H1 (cell line): ENCODE results near the gene VGLL4. TPM values are rescaled to one million over a fixed set of nuclear protein-coding genes. Genes with fewer than 3 reads are reported as not detected.

Experiments
- CTCF ChIA-PET: fragments of 300-600 bp; sonication (Branson Sonifier 250); formaldehyde crosslinking; loops from one replicate; lab custom pipeline; 2021; ENCODE audit not compliant: partially characterized antibody; lab: Charles Lee
- POLR2A ChIA-PET: fragments of 300-600 bp; sonication (Branson Sonifier 250); formaldehyde crosslinking; loops from one replicate; lab custom pipeline; 2021; ENCODE audit warnings: inconsistent platforms; ENCODE audit not compliant: partially characterized antibody; lab: Charles Lee
- DNase-seq, 2 experiments: peaks; one replicate each; pipeline versions ENCODE4 v3.0.0 to v3.0.0-alpha.2; 2010 to 2022; ENCODE audit warnings: low spot score in 2 of 2, low read depth in 1 of 2, mixed read lengths in 1 of 2
- FAIRE-seq: peaks from 2 replicates; lab custom pipeline; 2011; peaks lifted over from hg19 to GRCh38; lab: Jason Lieb, UNC
- H2AFZ ChIP-seq: 2 replicates; pipeline ENCODE4 v1.8.1; 2012; ENCODE audit warnings: low read length, inconsistent platforms
- H2AK5ac ChIP-seq: 2 replicates; pipeline ENCODE4 v1.6.1; 2013; ENCODE audit warnings: low read depth, low read length
- H2BK120ac ChIP-seq: replicated peaks from 2 replicates; pipeline ENCODE3; 2013; ENCODE audit warnings: low read depth, low read length, inconsistent platforms
- H2BK12ac ChIP-seq: 2 replicates; pipeline ENCODE4 v1.6.1; 2013; ENCODE audit warnings: low read depth, low read length
- H2BK15ac ChIP-seq: 2 replicates; pipeline ENCODE4 v1.6.1; 2013; ENCODE audit warnings: low read length
- H2BK20ac ChIP-seq: 2 replicates; pipeline ENCODE4 v1.6.1; 2013; ENCODE audit warnings: low read length
- H2BK5ac ChIP-seq: 2 replicates; pipeline ENCODE4 v1.6.1; 2013; ENCODE audit warnings: low read depth, low read length
- H3K14ac ChIP-seq: 2 replicates; pipeline ENCODE4 v1.6.1; 2013; ENCODE audit warnings: inconsistent platforms; ENCODE audit not compliant: insufficient read length
- H3K18ac ChIP-seq: 2 replicates; pipeline ENCODE4 v1.6.1; 2013; ENCODE audit warnings: low read length; ENCODE audit errors: extremely low read depth
- H3K23ac ChIP-seq: 2 replicates; pipeline ENCODE4 v1.6.1; 2013; ENCODE audit warnings: inconsistent platforms; ENCODE audit not compliant: insufficient read length
- H3K23me2 ChIP-seq: 2 replicates; pipeline ENCODE4 v1.6.1; 2013; ENCODE audit warnings: low read depth, low read length
- H3K27ac ChIP-seq: 2 replicates; pipeline ENCODE4 v1.6.1; 2011; ENCODE audit warnings: low read depth, low read length, inconsistent platforms
- H3K27me3 ChIP-seq, 4 experiments: replicated peaks in 1 of 4; 1 replicate in 1 of 4; 2 replicates in 3 of 4; pipeline versions ENCODE4 v1.6.1 to v1.8.1; 2011 to 2013; ENCODE audit warnings: low read length in 3 of 4, mild to moderate bottlenecking in 3 of 4, inconsistent platforms in 2 of 4, mixed read lengths in 2 of 4, moderate library complexity in 1 of 4; ENCODE audit not compliant: control insufficient read depth in 3 of 4, insufficient read depth in 3 of 4; ENCODE audit errors: extremely low read depth in 1 of 4
- H3K36me3 ChIP-seq, 4 experiments: 2 replicates each; pipeline versions ENCODE4 v1.6.1 to v1.8.1; 2011 to 2013; ENCODE audit warnings: mild to moderate bottlenecking in 4 of 4, low read length in 3 of 4, moderate library complexity in 2 of 4, control low read depth in 1 of 4, inconsistent platforms in 1 of 4; ENCODE audit not compliant: insufficient read depth in 4 of 4, control insufficient read depth in 2 of 4
- H3K4ac ChIP-seq: replicated peaks from 2 replicates; pipeline ENCODE3; 2013; ENCODE audit warnings: low read length, low read depth, mixed read lengths, inconsistent platforms; ENCODE audit not compliant: insufficient read length
- H3K4me1 ChIP-seq, 4 experiments: replicated peaks in 1 of 4; 1 replicate in 1 of 4; 2 replicates in 3 of 4; pipeline versions ENCODE4 v1.6.1 to v1.8.1; 2011 to 2013; ENCODE audit warnings: low read length in 3 of 4, inconsistent platforms in 2 of 4, mixed read lengths in 1 of 4; ENCODE audit not compliant: insufficient read depth in 4 of 4, control insufficient read depth in 3 of 4
- H3K4me2 ChIP-seq, 2 experiments: 2 replicates each; pipeline versions ENCODE4 v1.6.1 to v1.8.1; 2011 to 2013; ENCODE audit warnings: low read depth in 2 of 2, low read length in 2 of 2, control low read depth in 1 of 2, inconsistent platforms in 1 of 2, mild to moderate bottlenecking in 1 of 2; ENCODE audit not compliant: insufficient read depth in 1 of 2
- H3K4me3 ChIP-seq, 4 experiments: fragments of 200-600, 300-600 bp in 1 of 4; sonication (generic), shearing (Covaris generic), sonication (Bioruptor Twin) in 1 of 4; 2 replicates each; pipeline versions ENCODE4 v1.5.1 to v1.8.1; 2011 to 2016; ENCODE audit warnings: low read length in 4 of 4, low read depth in 3 of 4, control low read depth in 2 of 4, inconsistent platforms in 2 of 4, mild to moderate bottlenecking in 2 of 4, mixed read lengths in 1 of 4, moderate library complexity in 1 of 4; ENCODE audit not compliant: insufficient read depth in 2 of 4; ENCODE audit errors: extremely low read depth in 1 of 4
- H3K56ac ChIP-seq: replicated peaks from 2 replicates; pipeline ENCODE3; 2013; ENCODE audit warnings: low read depth, mild to moderate bottlenecking, mixed read lengths, low read length, inconsistent platforms; ENCODE audit not compliant: insufficient read length
- H3K79me1 ChIP-seq: 2 replicates; pipeline ENCODE4 v1.6.1; 2013; ENCODE audit warnings: low read depth, low read length, control low read depth
- H3K79me2 ChIP-seq, 2 experiments: 2 replicates each; pipeline versions ENCODE4 v1.6.1 to v1.8.1; 2012 to 2013; ENCODE audit warnings: low read length in 2 of 2, mild to moderate bottlenecking in 2 of 2, inconsistent platforms in 1 of 2; ENCODE audit not compliant: insufficient read depth in 2 of 2, control insufficient read depth in 1 of 2
- H3K9ac ChIP-seq, 4 experiments: replicated peaks in 1 of 4; 1 replicate in 1 of 4; 2 replicates in 3 of 4; pipeline versions ENCODE4 v1.6.1 to v1.8.1; 2011 to 2013; ENCODE audit warnings: low read depth in 3 of 4, low read length in 3 of 4, control low read depth in 2 of 4, mild to moderate bottlenecking in 2 of 4, moderate library complexity in 2 of 4, inconsistent platforms in 1 of 4; ENCODE audit errors: extremely low read depth in 1 of 4
- H3K9me3 ChIP-seq, 2 experiments: 2 replicates each; pipeline versions ENCODE4 v1.6.1 to v1.8.1; 2012 to 2013; ENCODE audit warnings: mild to moderate bottlenecking in 2 of 2, moderate library complexity in 2 of 2, control low read depth in 1 of 2, inconsistent platforms in 1 of 2, low read depth in 1 of 2, low read length in 1 of 2, mixed read lengths in 1 of 2; ENCODE audit not compliant: insufficient read depth in 2 of 2
- H4K20me1 ChIP-seq, 2 experiments: replicated peaks in 1 of 2; 2 replicates each; pipeline versions ENCODE3 to v1.8.1; 2011 to 2013; ENCODE audit warnings: inconsistent platforms in 2 of 2, low read length in 2 of 2, mild to moderate bottlenecking in 1 of 2; ENCODE audit not compliant: insufficient read depth in 2 of 2, control insufficient read depth in 1 of 2
- H4K5ac ChIP-seq: 2 replicates; pipeline ENCODE4 v1.6.1; 2013; ENCODE audit warnings: low read length, low read depth, mixed read lengths, inconsistent platforms; ENCODE audit not compliant: insufficient read length
- H4K8ac ChIP-seq: 2 replicates; pipeline ENCODE4 v1.8.0; 2013; ENCODE audit warnings: mild to moderate bottlenecking, moderate library complexity, low read length, inconsistent platforms; ENCODE audit not compliant: insufficient read depth; ENCODE audit errors: extremely low read depth
- H4K91ac ChIP-seq: replicated peaks from 2 replicates; pipeline ENCODE3; 2013; ENCODE audit warnings: low read length, mixed read lengths, inconsistent platforms; ENCODE audit not compliant: insufficient read length
- BRCA1 ChIP-seq: IDR thresholded peaks from 2 replicates; pipeline ENCODE4 v1.6.1; 2012; ENCODE audit warnings: low read depth, low read length, improper control_type of control experiment
- CEBPB ChIP-seq: IDR thresholded peaks from 2 replicates; pipeline ENCODE4 v1.6.1; 2012; ENCODE audit warnings: low read depth, low read length
- CTBP2 ChIP-seq: IDR thresholded peaks from 2 replicates; pipeline ENCODE4 v1.7.0; 2011; ENCODE audit warnings: borderline replicate concordance, mild to moderate bottlenecking, moderate library complexity, mixed read lengths, low read length; ENCODE audit not compliant: insufficient read depth, insufficient read length
- GTF2F1 ChIP-seq: IDR thresholded peaks from 2 replicates; pipeline ENCODE4 v1.6.1; 2012; ENCODE audit warnings: low read depth, low read length, improper control_type of control experiment, borderline replicate concordance
- KDM1A ChIP-seq: fragments of 200-600, 300-600 bp; sonication (generic); IDR thresholded peaks from 2 replicates; pipeline ENCODE4 v1.7.1; 2016; ENCODE audit warnings: mild to moderate bottlenecking, low read length, borderline replicate concordance
- KDM5A ChIP-seq: fragments of 200-600 bp; IDR thresholded peaks from 2 replicates; pipeline ENCODE4 v1.7.1; 2012; ENCODE audit warnings: mild to moderate bottlenecking, low read length, inconsistent platforms, mixed read lengths
- MAFK ChIP-seq: IDR thresholded peaks from 2 replicates; pipeline ENCODE4 v1.6.1; 2012; ENCODE audit warnings: low read depth, mild to moderate bottlenecking, improper control_type of control experiment, low read length
- RBBP5 ChIP-seq: IDR thresholded peaks from 2 replicates; pipeline ENCODE4 v1.7.1; 2012; ENCODE audit warnings: low read depth, mild to moderate bottlenecking, inconsistent platforms, low read length, moderate library complexity, borderline replicate concordance
- SIN3A ChIP-seq, 2 experiments: IDR thresholded peaks in 1 of 2; conservative IDR thresholded peaks in 1 of 2; 2 replicates each; pipeline ENCODE4 v1.6.1; 2011 to 2012; ENCODE audit warnings: low read length in 2 of 2, improper control_type of control experiment in 1 of 2, low read depth in 1 of 2, mild to moderate bottlenecking in 1 of 2
- SP1 ChIP-seq: IDR thresholded peaks from 2 replicates; pipeline ENCODE4 v1.6.1; 2011; ENCODE audit warnings: low read depth, low read length
- SP4 ChIP-seq: IDR thresholded peaks from 2 replicates; pipeline ENCODE4 v1.6.1; 2012; ENCODE audit warnings: low read length, inconsistent platforms
- WGBS, 2 experiments: shearing (Covaris generic) in 1 of 2; methylation state at CpG; one replicate each; pipeline versions ENCODE4 v1.1.6 to v1.1.7; 2013 to 2015; ENCODE audit warnings: low lambda C conversion rate in 2 of 2, mixed read lengths in 2 of 2, inconsistent platforms in 1 of 2, low coverage in 1 of 2, missing lambda C conversion rate in 1 of 2; ENCODE audit not compliant: insufficient replicate concordance in 2 of 2, insufficient coverage in 1 of 2, insufficient read length in 1 of 2; ENCODE audit errors: extremely low coverage in 1 of 2, missing lambda C conversion rate in 1 of 2; 5-methylcytosine and 5-hydroxymethylcytosine counted together
- polyA plus RNA-seq, 7 experiments: library from polyadenylated mRNA; depleted of rRNA in 3 of 7; stranded (reverse) in 5 of 7; unstranded in 2 of 7; fragments of >200 nt in 5 of 7; fragments of 200-250 nt in 2 of 7; gene quantifications; 1 replicate in 5 of 7; 2 replicates in 1 of 7; 4 replicates in 1 of 7; pipeline versions ENCODE4 v1.2.1 to v1.2.3, GENCODE V29; 2011 to 2013; ENCODE audit warnings: missing spikeins in 2 of 7, mixed read lengths in 2 of 7
- total RNA-seq: library from RNA; stranded (reverse); fragmentation: NEBNext Ultra II Directional; extraction: Animal tissue kit (Norgen Biotek cat#: 25700); gene quantifications from 2 replicates; pipeline ENCODE4 v1.2.1, GENCODE V29; 2021
- TF ChIP-seq, protein P1 (sequence below): IDR thresholded peaks from 2 replicates; pipeline ENCODE4 v1.6.1; 2011; ENCODE audit warnings: low read length, improper control_type of control experiment

The VGLL4 gene
- total and polyA plus RNA-seq, 2 of the 8 experiments (the other 6 are each of a cell fraction or from before 2014, with no cell fraction given): 45.1 to 50.0 TPM

DNA sequence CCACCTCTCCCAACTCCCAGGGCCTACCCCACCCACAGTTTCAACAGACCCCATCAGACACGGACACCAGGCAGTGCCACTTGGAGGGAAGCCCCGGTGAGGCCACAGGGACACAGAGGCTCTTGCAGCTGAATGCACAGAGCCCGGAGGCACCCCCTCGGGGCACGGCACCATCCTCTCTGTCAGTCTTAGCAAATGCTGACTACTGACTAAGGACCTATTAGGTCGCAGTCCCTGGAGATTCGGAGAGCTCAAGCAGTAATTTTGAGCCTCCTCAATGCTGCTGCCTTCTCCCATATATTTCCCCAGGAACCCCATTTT, 79.9 kb downstream of the VGLL4 start:
- Histone ChIP-seq H3K9me3 (no peaks in the 10 kb centered on the region), H3K79me2 (peaks cover 0 to 14% of the 10 kb centered on the region in 2 experiments; a peak in 1 of 4 replicates), H3K36me3 (peaks cover 0 to 18% (median 1%) of the 10 kb centered on the region in 4 experiments; a peak in 4 of 8 replicates), H3K56ac (no peak overlapping the region), H3K9ac (no peak overlapping the region), H3K18ac (no peak overlapping the region), H3K23ac (no peak overlapping the region), H4K8ac (no peak overlapping the region), H4K20me1 (peaks cover 22 to 24% of the 10 kb centered on the region in 2 experiments), H3K79me1 (peaks cover 22% of the 10 kb centered on the region), H4K91ac (no peak overlapping the region), H3K4ac (no peak overlapping the region), H3K23me2 (no peaks in the 10 kb centered on the region), H4K5ac (no peak overlapping the region), H3K14ac (no peak overlapping the region), H2AK5ac (no peak overlapping the region), H2BK120ac (no peak overlapping the region), H2BK12ac (no peak overlapping the region), H3K4me3 (no peak overlapping the region), H2AFZ (no peak overlapping the region), H3K4me2 (no peak overlapping the region), H2BK15ac (no peak overlapping the region), H3K27ac (no peak overlapping the region), H2BK20ac (no peak overlapping the region), H3K4me1 (peaks cover 0 to 9% (median 0%) of the 10 kb centered on the region in 4 experiments; a peak in 2 of 7 replicates), H3K27me3 (no peaks in the 10 kb centered on the region), H2BK5ac (no peak overlapping the region)
- DNase-seq (no peak), FAIRE-seq (no peak)
- CTCF ChIA-PET: interaction anchor here (0.7 to 1.6 kb wide), 2 partner anchors 25 to 184 kb away, joined by 3 to 6 read pairs; no protein-coding TSS in a partner anchor
- TF ChIP-seq SIN3A (conservative IDR thresholded peaks at IDR 0.05 in 1 of 2, IDR thresholded peaks at IDR 0.05 in 1 of 2; ENCODE audit: low read depth in 1 of 2, low read length in 2 of 2) (no peak), KDM5A (no peak), KDM1A (no peak), CEBPB (no peak), SP1 (no peak), BRCA1 (no peak), CTBP2 (no peak), GTF2F1 (no peak), SP4 (no peak), RBBP5 (no peak), MAFK (no peak)
- TF ChIP-seq, protein P1, sequence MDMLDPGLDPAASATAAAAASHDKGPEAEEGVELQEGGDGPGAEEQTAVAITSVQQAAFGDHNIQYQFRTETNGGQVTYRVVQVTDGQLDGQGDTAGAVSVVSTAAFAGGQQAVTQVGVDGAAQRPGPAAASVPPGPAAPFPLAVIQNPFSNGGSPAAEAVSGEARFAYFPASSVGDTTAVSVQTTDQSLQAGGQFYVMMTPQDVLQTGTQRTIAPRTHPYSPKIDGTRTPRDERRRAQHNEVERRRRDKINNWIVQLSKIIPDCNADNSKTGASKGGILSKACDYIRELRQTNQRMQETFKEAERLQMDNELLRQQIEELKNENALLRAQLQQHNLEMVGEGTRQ: no peak
- POLR2A ChIA-PET: interaction anchor here (0.6 to 1.6 kb wide), 2 partner anchors 12 to 79 kb away, joined by 3 to 4 read pairs; no protein-coding TSS in a partner anchor
- 97% methylated on average over 7 of the region's 7 CpGs; no CpG with 5 or more reads in 1 of the 2 experiments for WGBS, 2 experiments
